Measurements from ENCODE around the gene ARMH3.

ARMH3 gene

DNA sequence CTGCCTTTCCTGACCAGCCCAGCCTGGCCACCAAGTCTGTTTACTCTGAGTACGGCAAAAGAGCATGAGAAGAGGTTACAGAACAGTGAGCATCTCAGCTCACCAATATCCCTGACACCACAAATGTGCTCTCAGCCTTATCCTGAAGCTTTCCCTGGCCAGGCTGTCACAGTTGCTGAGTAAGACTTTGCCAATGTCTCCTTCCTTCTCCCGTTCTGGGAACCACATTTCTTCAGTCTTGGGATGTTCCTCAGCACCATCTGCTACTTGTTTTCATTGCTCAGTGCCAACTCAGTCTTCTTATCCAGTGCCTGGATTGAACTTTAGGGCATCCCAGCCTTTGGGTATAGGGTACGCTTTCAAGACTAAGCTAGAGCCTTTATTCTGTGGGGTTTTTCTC, 205.2 kb downstream of the ARMH3 start:
- no peaks in the 10 kb centered on the region for H3K27me3 ChIP-seq (ENCODE audit: insufficient read depth, low read length)
- H3K36me3 ChIP-seq (ENCODE audit: insufficient read depth, low read length), result no peaks in the 10 kb centered on the region
- no peaks in the 10 kb centered on the region; the same call in 1 of the 2 replicates for H3K4me1 ChIP-seq (ENCODE audit: insufficient read depth, low read length)
- H3K9me3 ChIP-seq (ENCODE audit: insufficient read depth, low read depth, low read length), result no peaks in the 10 kb centered on the region
- no peak overlapping the region for H3K27ac ChIP-seq (ENCODE audit: low read depth, low read length)
- H3K4me3 ChIP-seq (ENCODE audit: low read length), result no peak overlapping the region
- H3K9ac ChIP-seq (ENCODE audit: low read depth, low read length), result no peak overlapping the region
- 94% methylated on average over 3 of the region's 3 CpGs for WGBS

GRCh38 chr10:101848894-101849351, 207.1 kb downstream of the ARMH3 start:
- H3K4me3 ChIP-seq (ENCODE audit: low read length), result no peak overlapping the region
- H3K9me3 ChIP-seq (ENCODE audit: insufficient read depth, low read depth, low read length), result no peaks in the 10 kb centered on the region
- no peak overlapping the region for H3K27ac ChIP-seq (ENCODE audit: low read depth, low read length)
- H3K4me1 ChIP-seq (ENCODE audit: insufficient read depth, low read length), result peaks cover 6% of the 10 kb centered on the region; the same call in 1 of the 2 replicates
- H3K9ac ChIP-seq (ENCODE audit: low read depth, low read length), result no peak overlapping the region
- H3K36me3 ChIP-seq (ENCODE audit: insufficient read depth, low read length), result no peaks in the 10 kb centered on the region
- 92% methylated on average over 3 of the region's 3 CpGs for WGBS
- no peaks in the 10 kb centered on the region for H3K27me3 ChIP-seq (ENCODE audit: insufficient read depth, low read length)

- H3K9ac ChIP-seq (ENCODE audit: low read depth, low read length), result no peak overlapping the region
- H3K9me3 ChIP-seq (ENCODE audit: insufficient read depth, low read depth, low read length), result no peaks in the 10 kb centered on the region
- no peak overlapping the region for H3K27ac ChIP-seq (ENCODE audit: low read depth, low read length)
- 75% methylated on average over 4 of the region's 4 CpGs for WGBS
- H3K4me3 ChIP-seq (ENCODE audit: low read length), result no peak overlapping the region
- no peaks in the 10 kb centered on the region for H3K36me3 ChIP-seq (ENCODE audit: insufficient read depth, low read length)
- H3K27me3 ChIP-seq (ENCODE audit: insufficient read depth, low read length), result no peaks in the 10 kb centered on the region
- H3K4me1 ChIP-seq (ENCODE audit: insufficient read depth, low read length), result peaks cover 6% of the 10 kb centered on the region; the same call in 1 of the 2 replicates
Measured at GRCh38 chr10:101848408-101848807, 207.6 kb downstream of the ARMH3 start.

GRCh38 chr10:101845893-101846292, 210.1 kb downstream of the ARMH3 start:
- Histone ChIP-seq H3K4me3 (ENCODE audit: low read length) (no peak overlapping the region), H3K9me3 (ENCODE audit: insufficient read depth, low read depth, low read length) (no peaks in the 10 kb centered on the region), H3K27ac (ENCODE audit: low read depth, low read length) (no peak overlapping the region), H3K27me3 (ENCODE audit: insufficient read depth, low read length) (peaks cover 22% of the 10 kb centered on the region), H3K36me3 (ENCODE audit: insufficient read depth, low read length) (no peaks in the 10 kb centered on the region), H3K9ac (ENCODE audit: low read depth, low read length) (no peak overlapping the region), H3K4me1 (ENCODE audit: insufficient read depth, low read length) (peaks cover 9% of the 10 kb centered on the region; the same call in 1 of the 2 replicates)
- WGBS, result 89% methylated on average over 3 of the region's 3 CpGs

DNA sequence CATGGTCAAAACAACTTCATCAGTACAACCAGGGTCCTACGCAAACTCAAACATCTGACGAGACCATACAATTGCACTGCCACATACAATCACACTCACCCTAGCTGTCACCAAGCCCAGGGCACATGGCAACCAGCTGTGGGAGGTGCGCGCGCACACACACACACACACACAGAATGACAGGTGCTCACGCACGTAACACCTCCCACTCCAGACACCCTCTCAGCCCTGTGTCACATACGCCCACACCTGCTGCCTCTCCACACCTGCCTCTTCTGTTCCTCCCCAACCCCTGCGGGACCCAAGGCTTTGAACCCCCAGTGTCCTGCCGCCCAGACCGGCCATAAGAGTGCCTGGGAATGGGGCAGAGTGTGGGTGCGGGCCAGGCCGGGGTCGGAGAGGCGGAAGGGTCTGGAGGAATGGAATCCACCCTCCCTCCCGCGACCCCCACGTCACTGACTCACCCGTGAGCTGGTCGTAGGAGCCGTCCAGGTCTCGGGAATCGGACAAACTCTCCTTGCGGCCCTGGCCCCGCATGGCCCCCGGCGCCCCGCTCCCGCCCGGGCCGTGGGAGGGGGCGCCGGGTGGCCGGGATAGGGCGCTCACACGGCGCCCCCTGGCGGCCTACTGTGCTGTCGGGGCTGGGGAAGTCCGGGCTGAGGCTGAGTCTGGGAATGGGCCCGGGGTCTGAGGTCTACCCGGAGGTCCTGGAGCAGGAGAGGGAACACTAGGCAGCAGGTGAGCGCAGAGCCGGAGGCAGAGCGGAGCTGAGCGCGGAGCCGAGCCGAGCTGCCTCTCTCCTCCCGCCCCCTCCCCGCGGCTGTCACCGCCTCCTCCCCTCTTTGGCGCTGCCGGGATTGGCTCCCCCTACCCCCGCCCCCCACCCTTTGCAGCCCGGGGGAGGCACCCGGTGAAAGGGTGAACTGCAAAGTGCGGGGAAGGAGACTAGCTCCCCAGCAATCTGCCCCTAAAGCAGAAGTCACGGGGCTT, 212.6 kb downstream of the ARMH3 start, which contains the start of gene KCNIP2:
TSS of gene KCNIP2 (minus strand) at position 769 of the 990 bp plus-strand sequence. CDS start at position 537, 232 bp downstream.
- Histone ChIP-seq H3K9me3 (ENCODE audit: insufficient read depth, low read depth, low read length) (no peaks in the 10 kb centered on the region), H3K27me3 (ENCODE audit: insufficient read depth, low read length) (peaks cover 22% of the 10 kb centered on the region), H3K4me1 (ENCODE audit: insufficient read depth, low read length) (peaks cover 9% of the 10 kb centered on the region; the same call in 1 of the 2 replicates), H3K36me3 (ENCODE audit: insufficient read depth, low read length) (no peaks in the 10 kb centered on the region), H3K9ac (ENCODE audit: low read depth, low read length) (no peak within 1 kb of the TSS), H3K4me3 (ENCODE audit: low read length) (peak within 1 kb of the TSS; percentile 61), H3K27ac (ENCODE audit: low read depth, low read length) (no peak within 1 kb of the TSS)
- WGBS, result 18% methylated on average over 54 of the region's 60 CpGs

DNA sequence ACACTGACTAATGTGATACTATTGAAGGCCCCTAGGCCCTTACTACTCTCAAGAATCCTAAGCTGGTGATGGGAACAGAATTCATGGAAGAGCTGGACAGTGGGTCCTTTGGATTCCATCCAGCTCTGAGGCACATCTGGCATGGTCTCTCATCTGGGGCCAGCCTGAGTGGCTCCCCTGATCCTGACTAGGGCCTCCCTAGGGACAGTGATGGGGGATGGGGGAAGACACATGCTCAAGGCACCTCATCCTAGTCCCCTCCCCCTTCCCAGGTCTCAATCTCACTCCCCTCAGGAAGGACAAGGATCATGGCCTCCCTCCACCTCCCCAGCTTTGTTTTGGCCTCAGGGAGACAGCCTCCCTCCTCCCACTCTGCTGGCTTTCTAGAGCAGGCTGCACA, 214.1 kb downstream of the ARMH3 start:
- Histone ChIP-seq H3K4me1 (ENCODE audit: insufficient read depth, low read length) (peaks cover 9% of the 10 kb centered on the region; the same call in 1 of the 2 replicates), H3K27me3 (ENCODE audit: insufficient read depth, low read length) (peaks cover 22% of the 10 kb centered on the region), H3K27ac (ENCODE audit: low read depth, low read length) (no peak overlapping the region), H3K9me3 (ENCODE audit: insufficient read depth, low read depth, low read length) (no peaks in the 10 kb centered on the region), H3K36me3 (ENCODE audit: insufficient read depth, low read length) (no peaks in the 10 kb centered on the region), H3K4me3 (ENCODE audit: low read length) (no peak overlapping the region), H3K9ac (ENCODE audit: low read depth, low read length) (no peak overlapping the region)

- H3K36me3 ChIP-seq (ENCODE audit: insufficient read depth, low read length), result no peaks in the 10 kb centered on the region
- peaks cover 22% of the 10 kb centered on the region for H3K27me3 ChIP-seq (ENCODE audit: insufficient read depth, low read length)
- no peaks in the 10 kb centered on the region for H3K9me3 ChIP-seq (ENCODE audit: insufficient read depth, low read depth, low read length)
- WGBS, result 2% methylated on average over 46 of the region's 46 CpGs
- no peak overlapping the region for H3K9ac ChIP-seq (ENCODE audit: low read depth, low read length)
- peaks cover 9% of the 10 kb centered on the region; the same call in 1 of the 2 replicates for H3K4me1 ChIP-seq (ENCODE audit: insufficient read depth, low read length)
- peak overlapping the region; percentile 76 for H3K4me3 ChIP-seq (ENCODE audit: low read length)
- no peak overlapping the region for H3K27ac ChIP-seq (ENCODE audit: low read depth, low read length)
Measured at GRCh38 chr10:101840741-101841453, 215.1 kb downstream of the ARMH3 start.

- no peak overlapping the region for H3K9ac ChIP-seq (ENCODE audit: low read depth, low read length)
Measured at GRCh38 chr10:101840102-101840684, 215.8 kb downstream of the ARMH3 start.

DNA sequence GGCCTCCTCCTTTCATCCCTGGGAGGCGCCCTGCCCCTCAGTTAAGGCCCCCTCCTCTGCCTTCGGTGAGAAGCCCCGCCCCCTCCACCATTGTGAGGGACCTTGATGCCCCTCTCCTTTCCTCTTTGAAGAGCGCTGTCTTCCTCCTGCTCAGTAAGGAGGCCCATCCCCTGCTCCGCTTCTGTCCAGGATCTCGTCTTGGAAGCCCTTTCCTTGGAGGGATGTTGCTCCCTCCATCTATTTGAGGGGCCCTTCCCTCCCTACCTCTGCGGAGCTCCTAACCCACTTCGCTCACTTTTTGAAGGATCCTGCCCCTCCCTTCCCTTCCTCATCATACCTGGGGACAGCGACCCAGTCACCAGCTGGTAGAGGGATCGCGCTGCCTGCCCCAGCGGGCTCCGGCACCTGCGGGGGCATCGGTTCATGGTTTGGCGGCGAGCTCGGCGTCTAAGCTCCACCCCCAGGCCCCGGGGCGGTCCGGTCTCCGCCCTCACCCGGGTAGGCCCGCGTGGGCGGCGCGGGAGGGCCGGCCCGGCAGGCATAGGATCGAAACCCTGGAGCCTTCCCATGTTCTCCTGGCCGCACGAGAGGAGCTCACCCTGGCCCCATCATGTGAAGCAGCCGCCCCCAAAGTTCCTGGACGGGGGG, 216.4 kb downstream of the ARMH3 start:
- Histone ChIP-seq H3K9ac (ENCODE audit: low read depth, low read length) (0 out of 2 replicates have a peak overlapping the region, but pooled peaks have one; percentile 34), H3K27ac (ENCODE audit: low read depth, low read length) (no peak overlapping the region), H3K27me3 (ENCODE audit: insufficient read depth, low read length) (peaks cover 22% of the 10 kb centered on the region), H3K4me1 (ENCODE audit: insufficient read depth, low read length) (peaks cover 13% of the 10 kb centered on the region; the same call in 1 of the 2 replicates), H3K36me3 (ENCODE audit: insufficient read depth, low read length) (no peaks in the 10 kb centered on the region), H3K4me3 (ENCODE audit: low read length) (peak overlapping the region; percentile 76), H3K9me3 (ENCODE audit: insufficient read depth, low read depth, low read length) (no peaks in the 10 kb centered on the region)
- 1% methylated on average over 36 of the region's 36 CpGs for WGBS

More at GRCh38 chr10:101840102-101840684, 215.8 kb downstream of the ARMH3 start:
- WGBS, result 2% methylated on average over 16 of the region's 19 CpGs
- Histone ChIP-seq H3K4me1 (ENCODE audit: insufficient read depth, low read length) (peaks cover 14% of the 10 kb centered on the region; the same call in 1 of the 2 replicates), H3K27ac (ENCODE audit: low read depth, low read length) (no peak overlapping the region), H3K4me3 (ENCODE audit: low read length) (peak overlapping the region; percentile 76), H3K9me3 (ENCODE audit: insufficient read depth, low read depth, low read length) (no peaks in the 10 kb centered on the region), H3K27me3 (ENCODE audit: insufficient read depth, low read length) (peaks cover 22% of the 10 kb centered on the region), H3K36me3 (ENCODE audit: insufficient read depth, low read length) (no peaks in the 10 kb centered on the region)

DNA sequence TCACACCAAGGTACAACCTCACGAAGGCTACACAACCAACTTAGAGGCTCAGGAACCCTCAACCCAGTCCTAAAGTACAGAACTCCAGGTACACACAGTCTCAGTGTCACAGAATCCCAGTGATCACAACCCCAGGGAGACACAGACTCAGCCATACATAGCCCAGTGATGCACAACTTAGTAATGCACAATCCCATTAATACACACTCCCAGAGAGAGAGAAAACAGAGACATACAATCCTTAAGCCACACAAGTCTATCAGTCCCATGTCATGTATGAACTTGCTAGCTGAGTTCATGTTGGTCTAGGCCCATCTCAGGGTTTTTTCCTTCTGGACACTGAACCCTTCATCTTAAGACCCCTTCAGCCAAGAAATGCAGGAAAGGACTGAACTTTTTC, 217.0 kb downstream of the ARMH3 start:
- 80% methylated on average over 1 of the region's 1 CpG for whole genome bisulfite sequencing
- Histone ChIP-seq H3K9ac (ENCODE audit: low read depth, low read length) (no peak overlapping the region), H3K4me3 (ENCODE audit: low read length) (peak overlapping the region; percentile 76), H3K36me3 (ENCODE audit: insufficient read depth, low read length) (no peaks in the 10 kb centered on the region), H3K27ac (ENCODE audit: low read depth, low read length) (no peak overlapping the region), H3K27me3 (ENCODE audit: insufficient read depth, low read length) (peaks cover 22% of the 10 kb centered on the region), H3K4me1 (ENCODE audit: insufficient read depth, low read length) (peaks cover 8% of the 10 kb centered on the region; the same call in 1 of the 2 replicates), H3K9me3 (ENCODE audit: insufficient read depth, low read depth, low read length) (no peaks in the 10 kb centered on the region)

Data from HUES64 (cell line).